Uterus (tissue), 4 donors: ENCODE measurements around the gene ULK4. TPM values are rescaled to one million over a fixed set of nuclear protein-coding genes. Genes with fewer than 3 reads are reported as not detected.

Experiments used
- DNase-seq, 2 donors: peaks; one replicate each; pipeline ENCODE4 v3.0.0-alpha.2; 2019 to 2020
- H3K27ac ChIP-seq, 2 donors: fragments of 200-600 bp; sonication (generic); 1 replicate in 1 of 2; 2 replicates in 1 of 2; pipeline ENCODE4 v1.5.1; 2016 to 2018
- H3K27me3 ChIP-seq, 2 donors: fragments of 200-600 bp; sonication (generic); one replicate each; pipeline ENCODE4 v1.5.1; 2018 to 2019; ENCODE audit warnings: control low read depth in 1 of 2
- H3K36me3 ChIP-seq, 2 donors: fragments of 200-600 bp; sonication (generic); one replicate each; pipeline ENCODE4 v1.5.1; 2019; ENCODE audit warnings: control low read depth in 1 of 2
- H3K4me1 ChIP-seq, 2 donors: fragments of 200-600 bp; sonication (generic); one replicate each; pipeline ENCODE4 v1.5.1; 2018 to 2019; ENCODE audit warnings: control low read depth in 1 of 2
- H3K4me3 ChIP-seq, 2 donors: fragments of 200-600 bp; sonication (generic); 1 replicate in 1 of 2; 2 replicates in 1 of 2; pipeline ENCODE4 v1.5.1; 2018 to 2019; ENCODE audit warnings: mild to moderate bottlenecking in 1 of 2
- H3K9me3 ChIP-seq, 2 donors: fragments of 200-600 bp; sonication (generic); one replicate each; pipeline ENCODE4 v1.5.1; 2019; ENCODE audit warnings: control low read depth in 1 of 2
- POLR2A ChIP-seq, 2 donors: fragments of 450-650 bp; IDR thresholded peaks; one replicate each; pipeline ENCODE4 v1.6.1; 2016; ENCODE audit warnings: antibody characterized with exemption in 2 of 2, mild to moderate bottlenecking in 1 of 2, moderate library complexity in 1 of 2
- intact Hi-C: fragments of 100-400 bp; cut with DNase I; formaldehyde crosslinking; loops from one replicate; pipeline ENCODE4 v1.15.1; 2023; ENCODE audit warnings: low total_unique reads
- total RNA-seq, 4 donors: library from RNA; depleted of rRNA in 3 of 4; stranded (reverse); fragments of >200 nt in 3 of 4; gene quantifications; one replicate each; pipeline versions ENCODE4 v1.1.0 to v1.2.4, GENCODE V29; 2014 to 2023
- TF ChIP-seq, protein P1 (sequence below), 4 experiments: fragments of 200-600 bp in 2 of 4; fragments of 450-650 bp in 2 of 4; sonication (generic) in 2 of 4; IDR thresholded peaks; one replicate each; pipeline ENCODE4 v1.5.1; 2016 to 2019; ENCODE audit warnings: antibody characterized with exemption in 4 of 4, mild to moderate bottlenecking in 2 of 4, moderate library complexity in 1 of 4
- donor health status: DM: yes; HTN: yes; CAD: no.

ULK4 gene
- total RNA-seq, 4 donors from 2014 or later: 8.7 to 118 (median 26.1) TPM

DNA sequence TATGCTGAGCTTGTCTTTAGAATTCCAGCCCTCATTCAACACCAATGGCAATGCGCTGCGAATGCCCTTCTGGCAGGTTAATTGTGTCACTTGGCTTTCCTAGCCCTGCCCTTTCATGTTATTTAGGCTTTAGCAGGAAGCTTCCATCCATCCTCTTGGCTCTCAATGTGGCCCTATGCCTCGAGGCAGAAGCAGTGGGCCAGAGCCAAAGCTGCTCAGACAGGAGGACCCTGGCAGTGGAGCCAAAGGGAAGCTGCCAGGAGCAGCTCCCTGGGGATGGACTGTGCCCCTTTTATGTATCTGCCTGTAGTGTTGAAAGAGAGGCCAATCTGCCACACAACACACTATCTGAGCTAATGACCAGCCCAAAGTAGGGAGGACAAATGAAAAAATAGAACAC lies 386.2 kb downstream of the ULK4 start:
- Histone ChIP-seq H3K27me3 (no peaks in the 10 kb centered on the region), H3K9me3 (no peaks in the 10 kb centered on the region), H3K4me3 (no peak overlapping the region), H3K36me3 (no peaks in the 10 kb centered on the region), H3K4me1 (no peaks in the 10 kb centered on the region), H3K27ac (no peak overlapping the region)
- no peak for DNase-seq
- TF ChIP-seq POLR2A (IDR thresholded peaks at IDR 0.05): no peak
- TF ChIP-seq, protein P1, sequence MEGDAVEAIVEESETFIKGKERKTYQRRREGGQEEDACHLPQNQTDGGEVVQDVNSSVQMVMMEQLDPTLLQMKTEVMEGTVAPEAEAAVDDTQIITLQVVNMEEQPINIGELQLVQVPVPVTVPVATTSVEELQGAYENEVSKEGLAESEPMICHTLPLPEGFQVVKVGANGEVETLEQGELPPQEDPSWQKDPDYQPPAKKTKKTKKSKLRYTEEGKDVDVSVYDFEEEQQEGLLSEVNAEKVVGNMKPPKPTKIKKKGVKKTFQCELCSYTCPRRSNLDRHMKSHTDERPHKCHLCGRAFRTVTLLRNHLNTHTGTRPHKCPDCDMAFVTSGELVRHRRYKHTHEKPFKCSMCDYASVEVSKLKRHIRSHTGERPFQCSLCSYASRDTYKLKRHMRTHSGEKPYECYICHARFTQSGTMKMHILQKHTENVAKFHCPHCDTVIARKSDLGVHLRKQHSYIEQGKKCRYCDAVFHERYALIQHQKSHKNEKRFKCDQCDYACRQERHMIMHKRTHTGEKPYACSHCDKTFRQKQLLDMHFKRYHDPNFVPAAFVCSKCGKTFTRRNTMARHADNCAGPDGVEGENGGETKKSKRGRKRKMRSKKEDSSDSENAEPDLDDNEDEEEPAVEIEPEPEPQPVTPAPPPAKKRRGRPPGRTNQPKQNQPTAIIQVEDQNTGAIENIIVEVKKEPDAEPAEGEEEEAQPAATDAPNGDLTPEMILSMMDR (IDR thresholded peaks at IDR 0.05): no peak
- intact Hi-C loops: no loop called here

DNA sequence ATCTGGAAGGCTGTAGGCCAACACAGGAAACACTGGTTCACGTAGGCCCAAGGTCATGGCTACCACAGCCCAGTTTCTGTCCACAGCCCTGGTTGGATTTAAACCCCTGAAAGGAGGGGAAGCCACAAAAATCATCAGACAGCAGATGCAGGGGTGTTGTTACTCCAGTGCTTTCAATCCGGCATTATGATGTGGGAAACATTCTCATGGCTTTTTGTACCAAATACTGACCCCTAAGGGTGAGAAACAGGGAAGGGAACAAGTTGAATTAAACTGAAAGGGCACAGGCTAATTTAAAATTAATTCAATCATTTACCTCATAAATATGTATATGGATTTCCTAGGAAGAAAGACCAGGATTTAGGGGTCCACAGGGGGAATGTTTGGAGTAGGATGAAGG lies 387.0 kb downstream of the ULK4 start:
- H3K27ac ChIP-seq: no peak overlapping the region
- no peak for TF ChIP-seq POLR2A (IDR thresholded peaks at IDR 0.05)
- TF ChIP-seq, protein P1 (IDR thresholded peaks at IDR 0.05): no peak
- intact Hi-C loops: no loop called here

DNA sequence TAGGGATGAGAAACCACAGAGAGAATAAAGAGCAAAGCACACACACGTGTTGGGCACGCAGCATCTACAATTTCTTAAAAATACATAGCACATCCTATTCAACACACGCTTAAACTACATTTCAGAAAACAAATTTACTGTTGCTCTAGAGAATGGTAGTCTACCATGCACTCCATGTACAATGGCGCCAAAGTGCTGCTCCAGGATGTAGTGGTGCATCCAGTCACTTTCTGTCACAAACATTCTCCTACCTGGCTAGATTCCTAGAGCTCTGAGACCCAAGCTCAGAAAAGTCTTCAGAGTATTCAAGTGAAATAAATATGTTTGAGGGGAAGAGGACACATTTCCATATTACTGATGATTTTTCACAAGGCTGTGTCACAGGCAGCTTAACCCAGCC lies 388.3 kb downstream of the ULK4 start:
- no peaks in the 10 kb centered on the region for H3K9me3 ChIP-seq
- intact Hi-C loops: no loop called here
- H3K27ac ChIP-seq: no peak overlapping the region
- no peaks in the 10 kb centered on the region for H3K4me1 ChIP-seq
- H3K4me3 ChIP-seq: no peak overlapping the region
- no peaks in the 10 kb centered on the region for H3K27me3 ChIP-seq
- DNase-seq: no peak
- TF ChIP-seq, protein P1 (IDR thresholded peaks at IDR 0.05): no peak
- TF ChIP-seq POLR2A (IDR thresholded peaks at IDR 0.05): no peak
- H3K36me3 ChIP-seq: no peaks in the 10 kb centered on the region

More for the DNA sequence above, 387.0 kb downstream of the ULK4 start:
- Histone ChIP-seq H3K4me1 (no peaks in the 10 kb centered on the region), H3K27me3 (no peaks in the 10 kb centered on the region), H3K9me3 (no peaks in the 10 kb centered on the region), H3K4me3 (no peak overlapping the region), H3K36me3 (no peaks in the 10 kb centered on the region)
- DNase-seq: no peak

DNA sequence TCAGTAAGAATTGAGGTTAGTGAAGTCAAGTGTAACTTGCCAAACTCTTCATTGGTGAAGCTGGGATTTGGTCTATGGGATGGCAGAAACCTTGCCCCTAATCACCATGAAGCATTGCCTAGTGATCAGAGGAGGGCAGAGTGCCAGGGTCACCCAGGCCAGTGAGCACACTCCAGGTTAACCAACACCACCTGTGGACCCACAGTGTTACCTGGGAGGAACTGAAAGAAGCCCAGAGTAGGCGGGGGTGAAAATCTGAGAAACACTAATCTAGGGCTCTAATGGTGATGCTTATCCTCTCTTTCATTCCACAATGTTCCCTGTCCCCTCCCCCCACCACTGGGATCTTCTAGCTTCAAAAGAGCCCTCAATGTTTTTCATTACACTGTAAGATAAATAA lies 389.8 kb downstream of the ULK4 start:
- intact Hi-C loops: no loop called here
- no peak overlapping the region for H3K27ac ChIP-seq
- TF ChIP-seq, protein P1 (IDR thresholded peaks at IDR 0.05): no peak
- no peak for TF ChIP-seq POLR2A (IDR thresholded peaks at IDR 0.05)
- no peaks in the 10 kb centered on the region for H3K36me3 ChIP-seq
- no peak overlapping the region for H3K4me3 ChIP-seq
- DNase-seq: no peak
- no peaks in the 10 kb centered on the region for H3K4me1 ChIP-seq
- no peaks in the 10 kb centered on the region for H3K9me3 ChIP-seq
- no peaks in the 10 kb centered on the region for H3K27me3 ChIP-seq

DNA sequence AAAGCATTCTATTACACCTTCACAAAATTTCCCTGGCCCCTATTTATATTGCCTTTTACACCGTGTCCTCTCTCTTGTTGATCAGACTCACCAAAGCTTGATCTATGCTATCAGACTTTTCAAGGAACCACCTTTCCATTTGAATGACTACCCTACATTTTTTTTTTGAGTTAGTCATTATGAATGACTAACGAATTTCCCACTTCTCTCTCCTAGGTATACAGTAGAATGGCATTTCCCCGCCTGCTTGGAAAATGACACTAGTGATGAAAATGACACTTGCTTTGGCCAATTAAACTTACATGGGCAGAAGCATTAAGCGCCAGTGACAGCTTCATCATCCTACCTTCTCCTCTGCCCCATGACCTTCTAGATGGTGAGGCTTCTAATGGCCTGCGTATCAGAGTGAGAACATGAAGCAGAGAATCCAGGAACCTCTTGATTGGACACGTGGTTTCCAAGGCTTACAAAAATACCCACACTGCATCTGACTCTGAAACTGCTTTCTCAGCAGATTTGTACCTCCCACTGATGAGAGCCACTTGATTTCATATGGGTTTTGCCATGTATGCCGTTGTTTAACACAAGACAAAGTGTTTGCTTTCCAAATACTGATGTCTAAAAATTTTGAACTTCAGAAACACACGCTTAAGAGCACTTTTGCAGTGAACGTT lies 392.1 kb downstream of the ULK4 start:
- H3K36me3 ChIP-seq: no peaks in the 10 kb centered on the region
- no peak for TF ChIP-seq POLR2A (IDR thresholded peaks at IDR 0.05)
- TF ChIP-seq, protein P1 (IDR thresholded peaks at IDR 0.05): no peak
- intact Hi-C loops: no loop called here
- no peak overlapping the region for H3K4me3 ChIP-seq
- H3K4me1 ChIP-seq: no peaks in the 10 kb centered on the region
- no peaks in the 10 kb centered on the region for H3K9me3 ChIP-seq
- H3K27ac ChIP-seq: no peak overlapping the region
- DNase-seq: no peak
- no peaks in the 10 kb centered on the region for H3K27me3 ChIP-seq
